Endothelial cell of umbilical vein (primary cell): ENCODE data around the gene CACNG5.

ENCODE experiments used
- CTCF ChIP-seq, 2 donors: IDR thresholded peaks; 1 replicate in 1 of 2; 2 replicates in 1 of 2; pipeline ENCODE4 v1.5.1; 2011; ENCODE audit warnings: low read length in 2 of 2, mild to moderate bottlenecking in 2 of 2, moderate library complexity in 2 of 2, control low read depth in 1 of 2, inconsistent platforms in 1 of 2, low read depth in 1 of 2; ENCODE audit not compliant: insufficient read depth in 1 of 2; ENCODE audit errors: extremely low read depth in 1 of 2
- EZH2 ChIP-seq: IDR thresholded peaks from 2 replicates; pipeline ENCODE4 v1.6.1; 2012; ENCODE audit warnings: borderline replicate concordance, low read depth, mild to moderate bottlenecking, moderate library complexity, low read length, inconsistent platforms; ENCODE audit not compliant: severe bottlenecking
- MYC ChIP-seq: IDR thresholded peaks from one replicate; pipeline ENCODE4 v1.6.1; 2011; ENCODE audit warnings: mild to moderate bottlenecking, low read depth, low read length
- POLR2A ChIP-seq: IDR thresholded peaks from 2 replicates; pipeline ENCODE4 v1.6.1; 2012; ENCODE audit warnings: low read depth, mild to moderate bottlenecking, control low read depth, low read length
- POLR2AphosphoS5 ChIP-seq: IDR thresholded peaks from 2 replicates; pipeline ENCODE4 v1.6.1; 2012; ENCODE audit warnings: low read depth, mild to moderate bottlenecking, control low read depth, low read length, moderate library complexity; ENCODE audit not compliant: insufficient read depth

GRCh38 chr17:66893863-66894262 lies 58.9 kb downstream of the CACNG5 start:
- no peak for TF ChIP-seq CTCF (IDR thresholded peaks at IDR 0.05; ENCODE audit: extremely low read depth in 1 of 2, insufficient read depth in 1 of 2, low read depth in 1 of 2, low read length in 2 of 2)
- no peak for TF ChIP-seq POLR2A
- no peak for TF ChIP-seq POLR2AphosphoS5
- TF ChIP-seq EZH2 = no peak
- TF ChIP-seq MYC = no peak
